Measurements from ENCODE around the gene SNX30. TPM values are rescaled to one million over a fixed set of nuclear protein-coding genes. Genes with fewer than 3 reads are reported as not detected.
A peak's percentile ranks its signal among the peaks of the same experiment; 100 is the strongest.

The SNX30 gene
- total and polyA plus RNA-seq, 2 experiments from 2014 or later: 6.4 to 29.1 TPM

GRCh38 chr9:112793213-112793810 is 42.8 kb downstream of the SNX30 start:
- Histone ChIP-seq H3K79me2 (peaks cover 62% of the 10 kb centered on the region), H3K36me3 (replicated peaks; ENCODE audit: insufficient read depth, low read depth) (no peaks in the 10 kb centered on the region), H4K20me1 (ENCODE audit: insufficient read depth, poor library complexity, severe bottlenecking) (peaks cover 4% of the 10 kb centered on the region), H3K4me2 (no peak overlapping the region), H3K27me3 (no peaks in the 10 kb centered on the region), H3K4me3 (no peak overlapping the region), H3K9me2 (replicated peaks; ENCODE audit: insufficient read depth) (no peaks in the 10 kb centered on the region), H3K4me1 (ENCODE audit: insufficient read depth) (peaks cover 3% of the 10 kb centered on the region), H3K9me3 (ENCODE audit: low read depth) (no peaks in the 10 kb centered on the region), H3K27ac (no peak overlapping the region), H2AFZ (no peak overlapping the region)
- WGBS (ENCODE audit: low lambda C conversion rate, missing lambda C conversion rate): 72% methylated on average over 5 of the region's 5 CpGs
- peak; percentile 54 for DNase-seq (ENCODE audit: low spot score)
- TF ChIP-seq EZH2phosphoT487 (IDR thresholded peaks at IDR 0.05; ENCODE audit: low read depth, severe bottlenecking, unreplicated experiment) (no peak), EZH2 (IDR thresholded peaks at IDR 0.05; ENCODE audit: borderline replicate concordance) (no peak)
- TF ChIP-seq, protein P1, sequence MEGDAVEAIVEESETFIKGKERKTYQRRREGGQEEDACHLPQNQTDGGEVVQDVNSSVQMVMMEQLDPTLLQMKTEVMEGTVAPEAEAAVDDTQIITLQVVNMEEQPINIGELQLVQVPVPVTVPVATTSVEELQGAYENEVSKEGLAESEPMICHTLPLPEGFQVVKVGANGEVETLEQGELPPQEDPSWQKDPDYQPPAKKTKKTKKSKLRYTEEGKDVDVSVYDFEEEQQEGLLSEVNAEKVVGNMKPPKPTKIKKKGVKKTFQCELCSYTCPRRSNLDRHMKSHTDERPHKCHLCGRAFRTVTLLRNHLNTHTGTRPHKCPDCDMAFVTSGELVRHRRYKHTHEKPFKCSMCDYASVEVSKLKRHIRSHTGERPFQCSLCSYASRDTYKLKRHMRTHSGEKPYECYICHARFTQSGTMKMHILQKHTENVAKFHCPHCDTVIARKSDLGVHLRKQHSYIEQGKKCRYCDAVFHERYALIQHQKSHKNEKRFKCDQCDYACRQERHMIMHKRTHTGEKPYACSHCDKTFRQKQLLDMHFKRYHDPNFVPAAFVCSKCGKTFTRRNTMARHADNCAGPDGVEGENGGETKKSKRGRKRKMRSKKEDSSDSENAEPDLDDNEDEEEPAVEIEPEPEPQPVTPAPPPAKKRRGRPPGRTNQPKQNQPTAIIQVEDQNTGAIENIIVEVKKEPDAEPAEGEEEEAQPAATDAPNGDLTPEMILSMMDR (IDR thresholded peaks at IDR 0.05; ENCODE audit: poor library complexity): peak; percentile 33

GRCh38 chr9:112794731-112795130 is 44.2 kb downstream of the SNX30 start:
- TF ChIP-seq, protein P1 (IDR thresholded peaks at IDR 0.05; ENCODE audit: poor library complexity): no peak
- TF ChIP-seq EZH2phosphoT487 (IDR thresholded peaks at IDR 0.05; ENCODE audit: low read depth, severe bottlenecking, unreplicated experiment) (no peak), EZH2 (IDR thresholded peaks at IDR 0.05; ENCODE audit: borderline replicate concordance) (no peak)
- no peak for DNase-seq (ENCODE audit: low spot score)
- Histone ChIP-seq H3K9me3 (ENCODE audit: low read depth) (no peaks in the 10 kb centered on the region), H3K27me3 (no peaks in the 10 kb centered on the region), H2AFZ (no peak overlapping the region), H3K79me2 (peaks cover 55% of the 10 kb centered on the region), H3K4me2 (no peak overlapping the region), H3K36me3 (replicated peaks; ENCODE audit: insufficient read depth, low read depth) (no peaks in the 10 kb centered on the region), H3K27ac (no peak overlapping the region), H3K4me3 (no peak overlapping the region), H4K20me1 (ENCODE audit: insufficient read depth, poor library complexity, severe bottlenecking) (peaks cover 4% of the 10 kb centered on the region), H3K9me2 (replicated peaks; ENCODE audit: insufficient read depth) (no peaks in the 10 kb centered on the region), H3K4me1 (ENCODE audit: insufficient read depth) (peaks cover 2% of the 10 kb centered on the region)

GRCh38 chr9:112795921-112796320 is 45.4 kb downstream of the SNX30 start:
- H3K4me3 ChIP-seq: no peak overlapping the region
- H3K4me2 ChIP-seq: no peak overlapping the region
- no peak overlapping the region for H3K27ac ChIP-seq
- no peaks in the 10 kb centered on the region for H3K4me1 ChIP-seq (ENCODE audit: insufficient read depth)
- H3K36me3 ChIP-seq (replicated peaks; ENCODE audit: insufficient read depth, low read depth): no peaks in the 10 kb centered on the region
- H4K20me1 ChIP-seq (ENCODE audit: insufficient read depth, poor library complexity, severe bottlenecking): peaks cover 4% of the 10 kb centered on the region
- no peak for DNase-seq (ENCODE audit: low spot score)
- 43% methylated on average over 4 of the region's 4 CpGs for WGBS (ENCODE audit: low lambda C conversion rate, missing lambda C conversion rate)
- no peak overlapping the region for H2AFZ ChIP-seq
- no peak for TF ChIP-seq EZH2phosphoT487 (IDR thresholded peaks at IDR 0.05; ENCODE audit: low read depth, severe bottlenecking, unreplicated experiment)
- TF ChIP-seq EZH2 (IDR thresholded peaks at IDR 0.05; ENCODE audit: borderline replicate concordance): no peak
- TF ChIP-seq, protein P1 (IDR thresholded peaks at IDR 0.05; ENCODE audit: poor library complexity): no peak
- H3K9me2 ChIP-seq (replicated peaks; ENCODE audit: insufficient read depth): no peaks in the 10 kb centered on the region
- H3K27me3 ChIP-seq: no peaks in the 10 kb centered on the region
- peaks cover 47% of the 10 kb centered on the region for H3K79me2 ChIP-seq
- H3K9me3 ChIP-seq (ENCODE audit: low read depth): no peaks in the 10 kb centered on the region

All from hepatocyte (in vitro differentiated cells).